ENCODE data around the gene NEK5.
"Not testable (repeated sequence)": the region's sequence is repeated elsewhere in the genome, so short reads cannot be mapped to it uniquely, and the experiment has no call there.

NEK5 gene

GRCh38 chr13:52061587-52061986 is 67.3 kb downstream of the NEK5 start:
- no peak for FAIRE-seq
- TF ChIP-seq CTCF (IDR thresholded peaks at IDR 0.05; ENCODE audit: insufficient read depth, missing control alignments) = no peak

GRCh38 chr13:52061064-52061463 is 67.8 kb downstream of the NEK5 start:
- DNase-seq (ENCODE audit: insufficient read length, low spot score); FAIRE-seq: not testable (repeated sequence)

More at GRCh38 chr13:52061587-52061986, 67.3 kb downstream of the NEK5 start:
- no peak for DNase-seq (ENCODE audit: insufficient read length, low spot score)

- DNase-seq (ENCODE audit: insufficient read length, low spot score) (no peak), FAIRE-seq (no peak)
- no peak for TF ChIP-seq CTCF (IDR thresholded peaks at IDR 0.05; ENCODE audit: insufficient read depth, missing control alignments)
Measured at GRCh38 chr13:52053460-52053859, 75.4 kb downstream of the NEK5 start.

- DNase-seq (ENCODE audit: insufficient read length, low spot score) (no peak), FAIRE-seq (no peak)
- TF ChIP-seq CTCF (IDR thresholded peaks at IDR 0.05; ENCODE audit: insufficient read depth, missing control alignments) = no peak
Measured at GRCh38 chr13:52051400-52051799, 77.5 kb downstream of the NEK5 start.

- no peak for DNase-seq (ENCODE audit: insufficient read length, low spot score)
- TF ChIP-seq CTCF (IDR thresholded peaks at IDR 0.05; ENCODE audit: insufficient read depth, missing control alignments) = no peak
- no peak for FAIRE-seq
Measured at GRCh38 chr13:52048516-52048915, 80.4 kb downstream of the NEK5 start.

GRCh38 chr13:52047463-52047862 is 81.4 kb downstream of the NEK5 start:
- FAIRE-seq (no peak), DNase-seq (ENCODE audit: insufficient read length, low spot score) (no peak)

GRCh38 chr13:52043675-52044074 is 85.2 kb downstream of the NEK5 start:
- FAIRE-seq (no peak), DNase-seq (ENCODE audit: insufficient read length, low spot score) (no peak)
- TF ChIP-seq CTCF (IDR thresholded peaks at IDR 0.05; ENCODE audit: insufficient read depth, missing control alignments) = no peak

More at GRCh38 chr13:52047463-52047862, 81.4 kb downstream of the NEK5 start:
- TF ChIP-seq CTCF (IDR thresholded peaks at IDR 0.05; ENCODE audit: insufficient read depth, missing control alignments) = no peak

GRCh38 chr13:52036037-52036436 is 92.8 kb downstream of the NEK5 start:
- no peak for TF ChIP-seq CTCF (IDR thresholded peaks at IDR 0.05; ENCODE audit: insufficient read depth, missing control alignments)
- no peak for FAIRE-seq
- no peak for DNase-seq (ENCODE audit: insufficient read length, low spot score)

Measured in D721Med (cell line).